ENCODE data around the gene WDR88.
"Not testable (repeated sequence)": the region's sequence is repeated elsewhere in the genome, so short reads cannot be mapped to it uniquely, and the experiment has no call there.

Gene WDR88

GRCh38 chr19:33199441-33200265 lies 67.7 kb downstream of the WDR88 start:
- DNase-seq, result no peak

- no peak for DNase-seq
Observed at GRCh38 chr19:33201473-33201872, 69.6 kb downstream of the WDR88 start.

GRCh38 chr19:33201886-33202545 lies 70.1 kb downstream of the WDR88 start:
- DNase-seq, result no peak

GRCh38 chr19:33202546-33203507 lies 70.9 kb downstream of the WDR88 start:
- DNase-seq, result no peak

- DNase-seq, result no peak
Observed at GRCh38 chr19:33203529-33203928, 71.6 kb downstream of the WDR88 start.

- DNase-seq, result no peak
Observed at GRCh38 chr19:33204136-33204973, 72.4 kb downstream of the WDR88 start.

- no peak for DNase-seq
Observed at GRCh38 chr19:33205110-33205509, 73.2 kb downstream of the WDR88 start.

- no peak for DNase-seq
Observed at GRCh38 chr19:33205531-33206260, 73.8 kb downstream of the WDR88 start.

- DNase-seq, result no peak
Observed at GRCh38 chr19:33206261-33207039, 74.5 kb downstream of the WDR88 start.

GRCh38 chr19:33207040-33207620 lies 75.2 kb downstream of the WDR88 start:
- no peak for DNase-seq

- DNase-seq, result no peak
Observed at GRCh38 chr19:33207903-33208302, 76.0 kb downstream of the WDR88 start.

GRCh38 chr19:33208371-33208895 lies 76.5 kb downstream of the WDR88 start:
- DNase-seq, result no peak

- DNase-seq, result no peak
Observed at GRCh38 chr19:33208904-33209849, 77.3 kb downstream of the WDR88 start.

GRCh38 chr19:33209850-33210230 lies 77.9 kb downstream of the WDR88 start:
- not testable (repeated sequence) for DNase-seq

GRCh38 chr19:33210266-33210940 lies 78.5 kb downstream of the WDR88 start:
- DNase-seq, result no peak

GRCh38 chr19:33211794-33212435 lies 80.0 kb downstream of the WDR88 start:
- DNase-seq, result no peak

GRCh38 chr19:33212436-33213172 lies 80.7 kb downstream of the WDR88 start:
- no peak for DNase-seq

Data from CD4-positive, alpha-beta T cell treated with Interleukin-4 for 1 hour (primary cell).